GM04503 (cell line): ENCODE results near the gene RPS6KA2.

Experiments used
- DNase-seq: peaks from one replicate; pipeline ENCODE4 v3.0.0-alpha.2; 2012; ENCODE audit warnings: low read depth

RPS6KA2 gene

GRCh38 chr6:166485651-166486535 lies 141.2 kb downstream of the RPS6KA2 start:
- DNase-seq: no peak

GRCh38 chr6:166484863-166485262 lies 142.2 kb downstream of the RPS6KA2 start:
- DNase-seq: no peak

GRCh38 chr6:166483573-166484250 lies 143.3 kb downstream of the RPS6KA2 start:
- DNase-seq: no peak

- no peak for DNase-seq
These were observed 144.0 kb downstream of the RPS6KA2 start for GRCh38 chr6:166483026-166483425.

- DNase-seq: no peak
These were observed 148.1 kb downstream of the RPS6KA2 start for GRCh38 chr6:166478782-166479592.

GRCh38 chr6:166477647-166478365 lies 149.2 kb downstream of the RPS6KA2 start:
- no peak for DNase-seq

GRCh38 chr6:166476634-166477215 lies 150.3 kb downstream of the RPS6KA2 start:
- DNase-seq: no peak

- DNase-seq: no peak
These were observed 150.9 kb downstream of the RPS6KA2 start for GRCh38 chr6:166476061-166476591.

- no peak for DNase-seq
These were observed 152.1 kb downstream of the RPS6KA2 start for GRCh38 chr6:166474721-166475565.

- DNase-seq: no peak
These were observed 153.0 kb downstream of the RPS6KA2 start for GRCh38 chr6:166473886-166474571.

GRCh38 chr6:166472636-166473035 lies 154.4 kb downstream of the RPS6KA2 start:
- DNase-seq: no peak

- DNase-seq: no peak
These were observed 155.2 kb downstream of the RPS6KA2 start for GRCh38 chr6:166471797-166472260.

GRCh38 chr6:166470863-166471410 lies 156.1 kb downstream of the RPS6KA2 start:
- no peak for DNase-seq

GRCh38 chr6:166470029-166470862 lies 156.8 kb downstream of the RPS6KA2 start:
- DNase-seq: no peak

- DNase-seq: no peak
These were observed 157.6 kb downstream of the RPS6KA2 start for GRCh38 chr6:166469426-166469961.

- no peak for DNase-seq
These were observed 159.5 kb downstream of the RPS6KA2 start for GRCh38 chr6:166467436-166468000.
